GM12878 (cell line): ENCODE data around the gene DDAH1. TPM values are rescaled to one million over a fixed set of nuclear protein-coding genes. Genes with fewer than 3 reads are reported as not detected.

Source experiments
- ATAC-seq: fragments of 200-7000 bp; cut with Tn5 transposase; 3 replicates; pipeline ENCODE4 v1.9.1; 2020; ENCODE audit warnings: mild to moderate bottlenecking, moderate library complexity
- BruUV-seq: library from RNA; stranded (reverse); fragments of 400-500 nt; replicated peaks from 2 replicates; lab custom pipeline; 2021; lab: Mats Ljungman, UMichigan
- CTCF ChIA-PET: fragments of 300-600 bp; sonication (Branson Sonifier 250); formaldehyde crosslinking; extraction: SDS; loops from one replicate; lab custom pipeline; 2021; ENCODE audit warnings: inconsistent platforms; lab: Yijun Ruan, JAX
- POLR2A ChIA-PET: fragments of 350-600 bp; formaldehyde crosslinking; extraction: SDS; loops from one replicate; lab custom pipeline; 2021; ENCODE audit warnings: inconsistent platforms; lab: Charles Lee
- RAD21 ChIA-PET: fragments of 300-600 bp; sonication (Branson Sonifier 250); formaldehyde crosslinking; loops from one replicate; lab custom pipeline; 2023; ENCODE audit warnings: antibody characterized with exemption; ENCODE audit not compliant: unreplicated experiment; lab: Charles Lee
- SMC1A ChIA-PET: fragments of 300-600 bp; sonication (Branson Sonifier 250); formaldehyde crosslinking; loops from one replicate; lab custom pipeline; 2023; ENCODE audit not compliant: unreplicated experiment, uncharacterized antibody; lab: Charles Lee
- DNase-seq: peaks from one replicate; pipeline ENCODE4 v3.0.0-alpha.2; 2011; ENCODE audit warnings: low read depth, low spot score
- FAIRE-seq: peaks from 3 replicates; lab custom pipeline; 2011; peaks lifted over from hg19 to GRCh38; lab: Jason Lieb, UNC
- H2AFZ ChIP-seq: 2 replicates; pipeline ENCODE4 v1.6.0; 2011; ENCODE audit warnings: low read depth, low read length, control low read depth; ENCODE audit not compliant: control insufficient read depth
- H3K27ac ChIP-seq: 2 replicates; pipeline ENCODE4 v1.5.1; 2011; ENCODE audit warnings: control low read depth; ENCODE audit not compliant: control insufficient read depth, insufficient read depth
- H3K27me3 ChIP-seq, 2 experiments: replicated peaks in 1 of 2; 2 replicates each; pipeline versions ENCODE4 v1.6.0 to v1.6.1; 2011; ENCODE audit warnings: low read length in 1 of 2; ENCODE audit not compliant: control insufficient read depth in 2 of 2, insufficient read depth in 2 of 2
- H3K36me3 ChIP-seq, 2 experiments: 2 replicates each; pipeline ENCODE4 v1.5.1; 2011; ENCODE audit warnings: low read length in 1 of 2; ENCODE audit not compliant: control insufficient read depth in 2 of 2, insufficient read depth in 2 of 2
- H3K4me1 ChIP-seq: 2 replicates; pipeline ENCODE4 v1.6.1; 2011; ENCODE audit warnings: mild to moderate bottlenecking, low read length, moderate library complexity, mixed read lengths; ENCODE audit not compliant: control insufficient read depth, insufficient read depth
- H3K4me2 ChIP-seq: 2 replicates; pipeline ENCODE4 v1.6.0; 2011; ENCODE audit warnings: control low read depth; ENCODE audit not compliant: control insufficient read depth, insufficient read depth
- H3K4me3 ChIP-seq: fragments of 200-600 bp; sonication (generic); 2 replicates; pipeline ENCODE4 v1.5.1; 2016
- H3K79me2 ChIP-seq: 2 replicates; pipeline ENCODE4 v1.6.0; 2011; ENCODE audit warnings: low read length; ENCODE audit not compliant: control insufficient read depth, insufficient read depth
- H3K9ac ChIP-seq: 2 replicates; pipeline ENCODE4 v1.8.0; 2011; ENCODE audit warnings: low read length, control low read depth, mixed read lengths; ENCODE audit not compliant: control insufficient read depth, insufficient read depth
- H3K9me3 ChIP-seq: replicated peaks from 3 replicates; pipeline ENCODE4 v1.5.1; 2011; ENCODE audit warnings: mild to moderate bottlenecking, low read length; ENCODE audit not compliant: control insufficient read depth, insufficient read depth
- H4K20me1 ChIP-seq: 2 replicates; pipeline ENCODE4 v1.6.0; 2011; ENCODE audit not compliant: control insufficient read depth, insufficient read depth
- ATF3 ChIP-seq: IDR thresholded peaks from 2 replicates; pipeline ENCODE4 v1.6.1; 2011; ENCODE audit warnings: low read depth, mild to moderate bottlenecking, low read length, moderate library complexity, borderline replicate concordance; ENCODE audit errors: extremely low read depth
- BACH1 ChIP-seq: fragments of 450-650 bp; IDR thresholded peaks from 2 replicates; pipeline ENCODE4 v1.6.1; 2017; ENCODE audit warnings: mild to moderate bottlenecking, borderline replicate concordance
- BCL3 ChIP-seq: IDR thresholded peaks from 2 replicates; pipeline ENCODE4 v1.6.1; 2011; ENCODE audit warnings: borderline replicate concordance, low read depth, mild to moderate bottlenecking, moderate library complexity, low read length; ENCODE audit not compliant: insufficient read depth, poor library complexity, severe bottlenecking
- BMI1 ChIP-seq: fragments of 450-650 bp; IDR thresholded peaks from 2 replicates; pipeline ENCODE4 v1.6.1; 2016; ENCODE audit warnings: mild to moderate bottlenecking, moderate library complexity, borderline replicate concordance
- CBX5 ChIP-seq: sonication (generic); IDR thresholded peaks from 2 replicates; pipeline ENCODE4 v1.6.1; 2016; ENCODE audit warnings: low read depth, moderate library complexity, mild to moderate bottlenecking, inconsistent platforms
- HDAC2 ChIP-seq: fragments of 200-600 bp; sonication (generic); IDR thresholded peaks from 2 replicates; pipeline ENCODE4 v1.6.1; 2017
- HSF1 ChIP-seq: fragments of 150-350 bp; IDR thresholded peaks from 2 replicates; pipeline ENCODE4 v1.6.1; 2014; ENCODE audit warnings: mild to moderate bottlenecking, low read depth, low read length
- KDM1A ChIP-seq: fragments of 200-600 bp; sonication (generic); IDR thresholded peaks from 2 replicates; pipeline ENCODE4 v1.6.1; 2016; ENCODE audit warnings: borderline replicate concordance
- PAX5 ChIP-seq: IDR thresholded peaks from 2 replicates; pipeline ENCODE4 v1.6.1; 2011; ENCODE audit warnings: low read depth, low read length, borderline replicate concordance
- SRF ChIP-seq, 2 experiments: IDR thresholded peaks; 2 replicates each; pipeline ENCODE4 v1.6.1; 2011; ENCODE audit warnings: low read depth in 2 of 2, low read length in 2 of 2, mild to moderate bottlenecking in 1 of 2, moderate library complexity in 1 of 2
- YY1 ChIP-seq: IDR thresholded peaks from 2 replicates; pipeline ENCODE4 v1.6.1; 2011; ENCODE audit warnings: low read depth, mild to moderate bottlenecking, low read length
- ZBTB40 ChIP-seq: fragments of 450-650 bp; IDR thresholded peaks from 2 replicates; pipeline ENCODE4 v1.6.1; 2016; ENCODE audit warnings: mild to moderate bottlenecking, moderate library complexity, borderline replicate concordance
- WGBS: methylation state at CpG from one replicate; pipeline ENCODE4 v1.1.6; 2016; ENCODE audit warnings: low lambda C conversion rate; ENCODE audit not compliant: insufficient replicate concordance, insufficient coverage; ENCODE audit errors: missing lambda C conversion rate; 5-methylcytosine and 5-hydroxymethylcytosine counted together
- in situ Hi-C: fragments of 300-500 bp; cut with MboI; formaldehyde crosslinking; loops from 9 replicates; pipeline ENCODE4 v1.14.3; 2018; ENCODE audit warnings: mixed read lengths
- intact Hi-C: fragments of 100-400 bp; cut with micrococcal nuclease; formaldehyde crosslinking; loops from one replicate; pipeline ENCODE4 v1.14.2; 2022; ENCODE audit not compliant: unreplicated experiment
- polyA plus RNA-seq, 11 experiments: library from polyadenylated mRNA; depleted of rRNA in 4 of 11; unstranded in 6 of 11; stranded (reverse) in 5 of 11; fragments of >200 nt; fragmentation: Nextera tagmentation in 4 of 11; fragmentation: Illumina TruSeq in 1 of 11; extraction: Ambion mirVana in 4 of 11; extraction: Trizol in 1 of 11; gene quantifications; 1 replicate in 1 of 11; 2 replicates in 10 of 11; pipeline versions ENCODE4 v1.2.1 to v1.2.3, GENCODE V29; 2011 to 2016; ENCODE audit warnings: inconsistent platforms in 2 of 11, missing spikeins in 2 of 11, low read depth in 1 of 11
- total RNA-seq, 4 experiments: library from RNA; depleted of rRNA in 3 of 4; stranded (reverse); fragments of >200 nt in 3 of 4; fragmentation: Illumina TruSeq in 1 of 4; extraction: Trizol in 1 of 4; gene quantifications; 2 replicates each; pipeline versions ENCODE4 v1.2.1 to v1.2.3, GENCODE V29; 2013 to 2021

The DDAH1 gene
- total and polyA plus RNA-seq, 10 of the 15 experiments (the other 5 are each of a cell fraction or from before 2014, with no cell fraction given) = 0.07 to 0.88 (median 0.27) TPM; not detected in 6

DNA sequence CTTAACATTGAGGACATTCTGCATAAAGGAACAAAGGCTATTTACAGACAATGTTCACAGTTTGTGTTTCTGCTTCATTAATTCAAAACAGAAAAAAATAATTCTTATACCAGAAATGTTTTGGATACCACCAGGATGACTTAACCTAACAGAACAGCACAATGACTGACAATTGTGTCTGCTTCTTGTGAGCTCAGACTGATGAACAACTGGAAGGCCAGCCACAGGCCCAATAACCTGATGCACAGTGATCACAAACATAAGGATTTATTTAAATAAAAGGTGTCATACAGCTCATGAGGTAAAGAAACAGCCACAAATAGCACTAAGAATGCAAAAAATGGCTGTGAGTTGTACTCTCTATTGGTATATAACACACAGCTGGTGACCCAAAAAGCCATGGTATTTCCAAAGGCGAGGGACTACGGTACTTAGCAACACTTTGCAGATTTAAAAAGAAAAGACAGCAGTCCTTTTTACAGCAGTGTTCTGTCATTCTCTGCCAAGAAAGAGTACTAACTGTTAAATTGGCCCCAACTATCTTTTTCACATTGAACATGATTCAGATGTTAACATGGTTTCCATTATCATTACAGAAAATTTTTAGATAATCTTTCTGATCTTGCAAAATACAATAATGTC lies 32.1 kb upstream of the DDAH1 start:
- Histone ChIP-seq H4K20me1 (no peaks in the 10 kb centered on the region), H3K4me3 (no peak overlapping the region), H3K9me3 (no peaks in the 10 kb centered on the region), H3K4me1 (no peaks in the 10 kb centered on the region), H3K27me3 (no peaks in the 10 kb centered on the region; a peak in 1 of 4 replicates), H3K27ac (no peak overlapping the region), H2AFZ (no peak overlapping the region), H3K36me3 (no peaks in the 10 kb centered on the region), H3K4me2 (no peak overlapping the region), H3K79me2 (no peaks in the 10 kb centered on the region), H3K9ac (no peak overlapping the region)
- ATAC-seq (no peak), FAIRE-seq (no peak), DNase-seq (no peak)
- intact Hi-C loops (no loop called here), in situ Hi-C loops (no loop called here)
- BruUV-seq = no TSS peak
- ChIA-PET CTCF (interaction anchor here (0.7 to 1.0 kb wide), 2 partner anchors 11 to 55 kb away, joined by 3 read pairs; no protein-coding TSS in a partner anchor), POLR2A (interaction anchor here (0.6 kb wide), 1 partner anchor 221 kb away, joined by 3 read pairs; the partner anchor contains the start of gene BCL10), SMC1A (no interaction called here), RAD21 (no interaction called here)
- 85% methylated on average over 2 of the region's 2 CpGs for WGBS
- TF ChIP-seq SRF (IDR thresholded peaks at IDR 0.05; ENCODE audit: low read depth in 2 of 2, low read length in 2 of 2) (no peak), CBX5 (no peak), ATF3 (no peak), BMI1 (no peak), YY1 (no peak), KDM1A (no peak), PAX5 (no peak), HDAC2 (no peak), BACH1 (no peak), ZBTB40 (no peak), BCL3 (no peak), HSF1 (no peak)
